SK-N-SH (cell line): ENCODE data around the gene TEAD1. TPM values are rescaled to one million over a fixed set of nuclear protein-coding genes. Genes with fewer than 3 reads are reported as not detected.

Experiments used
- CTCF ChIA-PET: fragments of 300-600, 350-600 bp; formaldehyde crosslinking; extraction: SDS; loops from one replicate; lab custom pipeline; 2021; lab: Yijun Ruan, JAX
- POLR2A ChIA-PET: fragments of 350-600 bp; sonication (Branson Sonifier 250); formaldehyde crosslinking; extraction: SDS; loops from one replicate; lab custom pipeline; 2020; ENCODE audit warnings: antibody characterized with exemption, inconsistent platforms; lab: Yijun Ruan, JAX
- DNase-seq: peaks from one replicate; pipeline ENCODE4 v3.0.0; 2012
- H2AFZ ChIP-seq: fragments of 200-600 bp; sonication (generic); 2 replicates; pipeline ENCODE4 v1.8.1; 2016; ENCODE audit warnings: antibody characterized with exemption, mild to moderate bottlenecking, low read depth
- H3F3A ChIP-seq: fragments of 200-600 bp; sonication (generic); replicated peaks from 2 replicates; pipeline ENCODE3; 2016; ENCODE audit warnings: antibody characterized with exemption, mild to moderate bottlenecking; ENCODE audit not compliant: insufficient read depth
- H3K27ac ChIP-seq, 2 experiments: fragments of 200-500 bp in 1 of 2; fragments of 200-600 bp in 1 of 2; sonication (Bioruptor generic) in 1 of 2; sonication (generic), shearing (Covaris generic) in 1 of 2; 2 replicates each; pipeline versions ENCODE4 v1.5.1 to v1.6.1; 2014 to 2016; ENCODE audit warnings: low read depth in 2 of 2, inconsistent platforms in 1 of 2, low read length in 1 of 2, mild to moderate bottlenecking in 1 of 2, mixed read lengths in 1 of 2
- H3K27me3 ChIP-seq: fragments of 200-600 bp; sonication (generic), shearing (Covaris generic); 2 replicates; pipeline ENCODE4 v1.6.1; 2016; ENCODE audit warnings: mixed run types; ENCODE audit not compliant: insufficient read depth
- H3K36me3 ChIP-seq, 2 experiments: fragments of 200-500 bp in 1 of 2; fragments of 200-600 bp in 1 of 2; sonication (Bioruptor generic) in 1 of 2; sonication (generic) in 1 of 2; replicated peaks in 1 of 2; 2 replicates each; pipeline versions ENCODE3 to v1.5.1; 2014 to 2016; ENCODE audit warnings: low read length in 1 of 2, mild to moderate bottlenecking in 1 of 2; ENCODE audit not compliant: insufficient read depth in 2 of 2, control insufficient read depth in 1 of 2
- H3K4me1 ChIP-seq, 2 experiments: fragments of 200-500 bp in 1 of 2; fragments of 200-600 bp in 1 of 2; sonication (Bioruptor generic) in 1 of 2; sonication (generic), shearing (Covaris generic) in 1 of 2; 2 replicates each; pipeline versions ENCODE4 v1.5.1 to v1.6.1; 2014 to 2016; ENCODE audit warnings: low read depth in 1 of 2, low read length in 1 of 2, mixed run types in 1 of 2; ENCODE audit not compliant: insufficient read depth in 2 of 2, control insufficient read depth in 1 of 2
- H3K4me2 ChIP-seq: fragments of 200-600 bp; sonication (generic), shearing (Covaris generic); 2 replicates; pipeline ENCODE4 v1.6.1; 2017; ENCODE audit warnings: mixed run types
- H3K4me3 ChIP-seq, 2 experiments: fragments of 200-500 bp in 1 of 2; fragments of 200-600 bp in 1 of 2; sonication (Bioruptor generic) in 1 of 2; sonication (generic), shearing (Covaris generic) in 1 of 2; 2 replicates each; pipeline versions ENCODE4 v1.5.1 to v1.8.1; 2014 to 2016; ENCODE audit warnings: low read depth in 2 of 2, inconsistent platforms in 1 of 2, low read length in 1 of 2, mild to moderate bottlenecking in 1 of 2, mixed read lengths in 1 of 2, moderate library complexity in 1 of 2
- H3K79me2 ChIP-seq: fragments of 200-600 bp; sonication (generic); 2 replicates; pipeline ENCODE4 v1.8.1; 2017; ENCODE audit warnings: mild to moderate bottlenecking; ENCODE audit not compliant: insufficient read depth
- H3K9ac ChIP-seq: fragments of 200-600 bp; sonication (generic); 2 replicates; pipeline ENCODE4 v1.6.1; 2017; ENCODE audit warnings: mixed run types
- H3K9me2 ChIP-seq: fragments of 200-600 bp; sonication (generic); 2 replicates; pipeline ENCODE4 v1.6.1; 2017; ENCODE audit warnings: mixed run types
- H3K9me3 ChIP-seq: fragments of 200-600 bp; sonication (generic); 2 replicates; pipeline ENCODE4 v1.6.1; 2017; ENCODE audit warnings: mixed run types, mild to moderate bottlenecking, moderate library complexity
- H4K20me1 ChIP-seq: fragments of 200-600 bp; sonication (generic); 2 replicates; pipeline ENCODE4 v1.6.1; 2017; ENCODE audit warnings: mild to moderate bottlenecking, mixed run types; ENCODE audit not compliant: insufficient read depth
- CHD2 ChIP-seq: fragments of 150-350 bp; IDR thresholded peaks from 2 replicates; pipeline ENCODE4 v1.6.1; 2018; ENCODE audit warnings: low read length; ENCODE audit not compliant: partially characterized antibody
- FOSL2 ChIP-seq: IDR thresholded peaks from 2 replicates; pipeline ENCODE4 v1.4.0; 2012; ENCODE audit warnings: low read depth, mild to moderate bottlenecking, moderate library complexity, borderline replicate concordance
- FOXJ3 ChIP-seq: sonication (generic); formaldehyde crosslinking; IDR thresholded peaks from 2 replicates; pipeline ENCODE4 v1.5.1; 2020; ENCODE audit warnings: mild to moderate bottlenecking, missing genetic modification reagents
- GATA2 ChIP-seq: sonication (generic); formaldehyde crosslinking; IDR thresholded peaks from 2 replicates; pipeline ENCODE4 v1.5.0; 2020; ENCODE audit warnings: mild to moderate bottlenecking, missing genetic modification reagents
- JUND ChIP-seq: IDR thresholded peaks from 2 replicates; pipeline ENCODE4 v1.4.0; 2012
- NFIC ChIP-seq: IDR thresholded peaks from 2 replicates; pipeline ENCODE4 v1.4.0; 2012; ENCODE audit warnings: borderline replicate concordance
- PBX3 ChIP-seq: IDR thresholded peaks from 2 replicates; pipeline ENCODE4; 2012
- SIN3A ChIP-seq: IDR thresholded peaks from 2 replicates; pipeline ENCODE4 v1.6.1; 2012; ENCODE audit warnings: low read depth, mild to moderate bottlenecking, low read length, moderate library complexity, borderline replicate concordance
- TAF1 ChIP-seq: IDR thresholded peaks from 2 replicates; pipeline ENCODE4 v1.6.1; 2012; ENCODE audit warnings: low read depth, mild to moderate bottlenecking, low read length, moderate library complexity, borderline replicate concordance
- TEAD4 ChIP-seq: IDR thresholded peaks from 2 replicates; pipeline ENCODE4 v1.4.0; 2012; ENCODE audit warnings: mild to moderate bottlenecking, borderline replicate concordance; ENCODE audit not compliant: insufficient read depth
- ZBTB33 ChIP-seq: IDR thresholded peaks from 2 replicates; pipeline ENCODE4 v1.4.0; 2012; ENCODE audit warnings: low read depth, borderline replicate concordance
- WGBS: methylation state at CpG from one replicate; pipeline ENCODE4 v1.1.6; 2017; ENCODE audit warnings: low lambda C conversion rate; 5-methylcytosine and 5-hydroxymethylcytosine counted together
- polyA plus RNA-seq, 3 experiments: library from polyadenylated mRNA; depleted of rRNA; stranded (reverse); fragments of >200 nt; gene quantifications; 2 replicates each; pipeline ENCODE4 v1.2.3, GENCODE V29; 2012
- TF ChIP-seq, protein P1 (sequence below): fragments of 200-600 bp; sonication (generic); IDR thresholded peaks from 2 replicates; pipeline ENCODE4 v1.6.1; 2017; ENCODE audit warnings: antibody characterized with exemption, mild to moderate bottlenecking, moderate library complexity
- TF ChIP-seq, protein P2 (sequence below): IDR thresholded peaks from 2 replicates; pipeline ENCODE4 v1.6.1; 2012; ENCODE audit warnings: mild to moderate bottlenecking, low read depth, low read length, moderate library complexity
- TF ChIP-seq, protein P3 (sequence below): fragments of 150-350 bp; IDR thresholded peaks from 2 replicates; pipeline ENCODE4 v1.6.1; 2017; ENCODE audit warnings: antibody characterized with exemption, low read length, low read depth, borderline replicate concordance

The TEAD1 gene
- polyA plus RNA-seq, 1 of the 3 experiments (the other 2 are of a cell fraction) = 31.2 TPM

- peaks cover 0 to 3% of the 10 kb centered on the region in 2 experiments for H3K36me3 ChIP-seq
- H3K4me3 ChIP-seq = no peak overlapping the region
- WGBS = 88% methylated on average over 5 of the region's 5 CpGs
- no peak overlapping the region for H2AFZ ChIP-seq
- no peak for TF ChIP-seq NFIC
- TF ChIP-seq ZBTB33 = no peak
- TF ChIP-seq FOXJ3 (CRISPR knock-in tag) = no peak
- TF ChIP-seq PBX3 = no peak
- TF ChIP-seq, protein P1, sequence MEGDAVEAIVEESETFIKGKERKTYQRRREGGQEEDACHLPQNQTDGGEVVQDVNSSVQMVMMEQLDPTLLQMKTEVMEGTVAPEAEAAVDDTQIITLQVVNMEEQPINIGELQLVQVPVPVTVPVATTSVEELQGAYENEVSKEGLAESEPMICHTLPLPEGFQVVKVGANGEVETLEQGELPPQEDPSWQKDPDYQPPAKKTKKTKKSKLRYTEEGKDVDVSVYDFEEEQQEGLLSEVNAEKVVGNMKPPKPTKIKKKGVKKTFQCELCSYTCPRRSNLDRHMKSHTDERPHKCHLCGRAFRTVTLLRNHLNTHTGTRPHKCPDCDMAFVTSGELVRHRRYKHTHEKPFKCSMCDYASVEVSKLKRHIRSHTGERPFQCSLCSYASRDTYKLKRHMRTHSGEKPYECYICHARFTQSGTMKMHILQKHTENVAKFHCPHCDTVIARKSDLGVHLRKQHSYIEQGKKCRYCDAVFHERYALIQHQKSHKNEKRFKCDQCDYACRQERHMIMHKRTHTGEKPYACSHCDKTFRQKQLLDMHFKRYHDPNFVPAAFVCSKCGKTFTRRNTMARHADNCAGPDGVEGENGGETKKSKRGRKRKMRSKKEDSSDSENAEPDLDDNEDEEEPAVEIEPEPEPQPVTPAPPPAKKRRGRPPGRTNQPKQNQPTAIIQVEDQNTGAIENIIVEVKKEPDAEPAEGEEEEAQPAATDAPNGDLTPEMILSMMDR = no peak
- no peak for TF ChIP-seq JUND
- no peak for TF ChIP-seq CHD2
- H3K4me1 ChIP-seq = peaks cover 48 to 83% of the 10 kb centered on the region in 2 experiments
- peaks cover 97% of the 10 kb centered on the region for H3K79me2 ChIP-seq
- no peaks in the 10 kb centered on the region for H3K9me2 ChIP-seq
- no peaks in the 10 kb centered on the region for H3K27me3 ChIP-seq
- H3F3A ChIP-seq = peaks cover 30% of the 10 kb centered on the region
- ChIA-PET CTCF (interaction anchor here (0.9 to 1.2 kb wide), 3 partner anchors 11 to 480 kb away, joined by 3 to 6 read pairs (median 4); no protein-coding TSS in a partner anchor), POLR2A (no interaction called here)
- no peak overlapping the region for H3K4me2 ChIP-seq
- H3K9me3 ChIP-seq = no peaks in the 10 kb centered on the region
- H3K9ac ChIP-seq = no peak overlapping the region
- H4K20me1 ChIP-seq = peaks cover 76% of the 10 kb centered on the region
- peak overlapping the region in 1 of 2 experiments; percentile 96; a peak in 2 of 4 replicates for H3K27ac ChIP-seq
- no peak for DNase-seq
These were observed 136.3 kb downstream of the TEAD1 start for GRCh38 chr11:12810568-12810894.

DNA sequence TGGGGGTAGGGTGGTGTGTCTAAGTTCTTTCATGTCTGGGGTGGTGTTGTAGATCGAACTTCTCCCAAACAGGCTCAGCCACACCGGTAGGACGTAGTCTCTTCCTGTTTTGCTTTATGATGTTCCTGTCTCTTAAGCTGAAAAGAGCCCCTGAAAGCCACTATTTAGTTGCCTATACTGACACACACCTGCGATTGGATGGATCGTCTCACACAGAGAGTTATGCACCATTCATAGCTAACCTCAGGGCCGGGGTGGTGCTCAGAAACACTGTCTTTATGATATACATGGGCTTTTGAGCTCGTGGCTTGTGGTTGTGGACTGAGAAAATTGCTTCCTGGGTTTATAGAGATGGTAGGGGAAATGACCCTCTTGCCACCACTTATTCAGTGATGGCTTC is 137.6 kb downstream of the TEAD1 start:
- ChIA-PET CTCF (interaction anchor here (5.7 kb wide), 1 partner anchor 76 kb away, joined by 42 read pairs; no protein-coding TSS in a partner anchor), POLR2A (interaction anchor here (1.4 kb wide), 1 partner anchor 11 kb away, joined by 5 read pairs; no protein-coding TSS in a partner anchor)
- Histone ChIP-seq H3K36me3 (peaks cover 0 to 5% of the 10 kb centered on the region in 2 experiments), H3K4me2 (no peak overlapping the region), H4K20me1 (peaks cover 80% of the 10 kb centered on the region), H3K9me3 (no peaks in the 10 kb centered on the region), H3K9me2 (no peaks in the 10 kb centered on the region), H3K79me2 (peaks cover 97% of the 10 kb centered on the region), H3K27ac (peak overlapping the region; percentile 86 to 96; a peak in 3 of 4 replicates), H3K27me3 (no peaks in the 10 kb centered on the region), H2AFZ (no peak overlapping the region), H3K4me3 (no peak overlapping the region), H3K9ac (no peak overlapping the region), H3K4me1 (peaks cover 58 to 89% of the 10 kb centered on the region in 2 experiments), H3F3A (peaks cover 32% of the 10 kb centered on the region)
- DNase-seq = no peak
- TF ChIP-seq TAF1 = no peak
- TF ChIP-seq, protein P2, sequence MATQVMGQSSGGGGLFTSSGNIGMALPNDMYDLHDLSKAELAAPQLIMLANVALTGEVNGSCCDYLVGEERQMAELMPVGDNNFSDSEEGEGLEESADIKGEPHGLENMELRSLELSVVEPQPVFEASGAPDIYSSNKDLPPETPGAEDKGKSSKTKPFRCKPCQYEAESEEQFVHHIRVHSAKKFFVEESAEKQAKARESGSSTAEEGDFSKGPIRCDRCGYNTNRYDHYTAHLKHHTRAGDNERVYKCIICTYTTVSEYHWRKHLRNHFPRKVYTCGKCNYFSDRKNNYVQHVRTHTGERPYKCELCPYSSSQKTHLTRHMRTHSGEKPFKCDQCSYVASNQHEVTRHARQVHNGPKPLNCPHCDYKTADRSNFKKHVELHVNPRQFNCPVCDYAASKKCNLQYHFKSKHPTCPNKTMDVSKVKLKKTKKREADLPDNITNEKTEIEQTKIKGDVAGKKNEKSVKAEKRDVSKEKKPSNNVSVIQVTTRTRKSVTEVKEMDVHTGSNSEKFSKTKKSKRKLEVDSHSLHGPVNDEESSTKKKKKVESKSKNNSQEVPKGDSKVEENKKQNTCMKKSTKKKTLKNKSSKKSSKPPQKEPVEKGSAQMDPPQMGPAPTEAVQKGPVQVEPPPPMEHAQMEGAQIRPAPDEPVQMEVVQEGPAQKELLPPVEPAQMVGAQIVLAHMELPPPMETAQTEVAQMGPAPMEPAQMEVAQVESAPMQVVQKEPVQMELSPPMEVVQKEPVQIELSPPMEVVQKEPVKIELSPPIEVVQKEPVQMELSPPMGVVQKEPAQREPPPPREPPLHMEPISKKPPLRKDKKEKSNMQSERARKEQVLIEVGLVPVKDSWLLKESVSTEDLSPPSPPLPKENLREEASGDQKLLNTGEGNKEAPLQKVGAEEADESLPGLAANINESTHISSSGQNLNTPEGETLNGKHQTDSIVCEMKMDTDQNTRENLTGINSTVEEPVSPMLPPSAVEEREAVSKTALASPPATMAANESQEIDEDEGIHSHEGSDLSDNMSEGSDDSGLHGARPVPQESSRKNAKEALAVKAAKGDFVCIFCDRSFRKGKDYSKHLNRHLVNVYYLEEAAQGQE = no peak
- TF ChIP-seq, protein P3, sequence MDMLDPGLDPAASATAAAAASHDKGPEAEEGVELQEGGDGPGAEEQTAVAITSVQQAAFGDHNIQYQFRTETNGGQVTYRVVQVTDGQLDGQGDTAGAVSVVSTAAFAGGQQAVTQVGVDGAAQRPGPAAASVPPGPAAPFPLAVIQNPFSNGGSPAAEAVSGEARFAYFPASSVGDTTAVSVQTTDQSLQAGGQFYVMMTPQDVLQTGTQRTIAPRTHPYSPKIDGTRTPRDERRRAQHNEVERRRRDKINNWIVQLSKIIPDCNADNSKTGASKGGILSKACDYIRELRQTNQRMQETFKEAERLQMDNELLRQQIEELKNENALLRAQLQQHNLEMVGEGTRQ = no peak
- no peak for TF ChIP-seq TEAD4
- no peak for TF ChIP-seq CHD2
- no peak for TF ChIP-seq GATA2 (CRISPR knock-in tag)
- TF ChIP-seq SIN3A = no peak
- TF ChIP-seq PBX3 = no peak
- no peak for TF ChIP-seq FOSL2
- 88% methylated on average over 7 of the region's 7 CpGs for WGBS
